H1 (cell line): Measurements from ENCODE around the gene NPTX1. TPM values are rescaled to one million over a fixed set of nuclear protein-coding genes. Genes with fewer than 3 reads are reported as not detected.

Source experiments
- CTCF ChIA-PET: fragments of 300-600 bp; sonication (Branson Sonifier 250); formaldehyde crosslinking; loops from one replicate; lab custom pipeline; 2021; ENCODE audit not compliant: partially characterized antibody; lab: Charles Lee
- POLR2A ChIA-PET: fragments of 300-600 bp; sonication (Branson Sonifier 250); formaldehyde crosslinking; loops from one replicate; lab custom pipeline; 2021; ENCODE audit warnings: inconsistent platforms; ENCODE audit not compliant: partially characterized antibody; lab: Charles Lee
- DNase-seq, 2 experiments: peaks; one replicate each; pipeline versions ENCODE4 v3.0.0 to v3.0.0-alpha.2; 2010 to 2022; ENCODE audit warnings: low spot score in 2 of 2, low read depth in 1 of 2, mixed read lengths in 1 of 2
- FAIRE-seq: peaks from 2 replicates; lab custom pipeline; 2011; peaks lifted over from hg19 to GRCh38; lab: Jason Lieb, UNC
- H2AFZ ChIP-seq: 2 replicates; pipeline ENCODE4 v1.8.1; 2012; ENCODE audit warnings: low read length, inconsistent platforms
- H2AK5ac ChIP-seq: 2 replicates; pipeline ENCODE4 v1.6.1; 2013; ENCODE audit warnings: low read depth, low read length
- H2BK120ac ChIP-seq: replicated peaks from 2 replicates; pipeline ENCODE3; 2013; ENCODE audit warnings: low read depth, low read length, inconsistent platforms
- H2BK12ac ChIP-seq: 2 replicates; pipeline ENCODE4 v1.6.1; 2013; ENCODE audit warnings: low read depth, low read length
- H2BK15ac ChIP-seq: 2 replicates; pipeline ENCODE4 v1.6.1; 2013; ENCODE audit warnings: low read length
- H2BK20ac ChIP-seq: 2 replicates; pipeline ENCODE4 v1.6.1; 2013; ENCODE audit warnings: low read length
- H2BK5ac ChIP-seq: 2 replicates; pipeline ENCODE4 v1.6.1; 2013; ENCODE audit warnings: low read depth, low read length
- H3K14ac ChIP-seq: 2 replicates; pipeline ENCODE4 v1.6.1; 2013; ENCODE audit warnings: inconsistent platforms; ENCODE audit not compliant: insufficient read length
- H3K18ac ChIP-seq: 2 replicates; pipeline ENCODE4 v1.6.1; 2013; ENCODE audit warnings: low read length; ENCODE audit errors: extremely low read depth
- H3K23ac ChIP-seq: 2 replicates; pipeline ENCODE4 v1.6.1; 2013; ENCODE audit warnings: inconsistent platforms; ENCODE audit not compliant: insufficient read length
- H3K23me2 ChIP-seq: 2 replicates; pipeline ENCODE4 v1.6.1; 2013; ENCODE audit warnings: low read depth, low read length
- H3K27ac ChIP-seq: 2 replicates; pipeline ENCODE4 v1.6.1; 2011; ENCODE audit warnings: low read depth, low read length, inconsistent platforms
- H3K27me3 ChIP-seq, 4 experiments: replicated peaks in 1 of 4; 1 replicate in 1 of 4; 2 replicates in 3 of 4; pipeline versions ENCODE4 v1.6.1 to v1.8.1; 2011 to 2013; ENCODE audit warnings: low read length in 3 of 4, mild to moderate bottlenecking in 3 of 4, inconsistent platforms in 2 of 4, mixed read lengths in 2 of 4, moderate library complexity in 1 of 4; ENCODE audit not compliant: control insufficient read depth in 3 of 4, insufficient read depth in 3 of 4; ENCODE audit errors: extremely low read depth in 1 of 4
- H3K36me3 ChIP-seq, 4 experiments: 2 replicates each; pipeline versions ENCODE4 v1.6.1 to v1.8.1; 2011 to 2013; ENCODE audit warnings: mild to moderate bottlenecking in 4 of 4, low read length in 3 of 4, moderate library complexity in 2 of 4, control low read depth in 1 of 4, inconsistent platforms in 1 of 4; ENCODE audit not compliant: insufficient read depth in 4 of 4, control insufficient read depth in 2 of 4
- H3K4ac ChIP-seq: replicated peaks from 2 replicates; pipeline ENCODE3; 2013; ENCODE audit warnings: low read length, low read depth, mixed read lengths, inconsistent platforms; ENCODE audit not compliant: insufficient read length
- H3K4me1 ChIP-seq, 4 experiments: replicated peaks in 1 of 4; 1 replicate in 1 of 4; 2 replicates in 3 of 4; pipeline versions ENCODE4 v1.6.1 to v1.8.1; 2011 to 2013; ENCODE audit warnings: low read length in 3 of 4, inconsistent platforms in 2 of 4, mixed read lengths in 1 of 4; ENCODE audit not compliant: insufficient read depth in 4 of 4, control insufficient read depth in 3 of 4
- H3K4me2 ChIP-seq, 2 experiments: 2 replicates each; pipeline versions ENCODE4 v1.6.1 to v1.8.1; 2011 to 2013; ENCODE audit warnings: low read depth in 2 of 2, low read length in 2 of 2, control low read depth in 1 of 2, inconsistent platforms in 1 of 2, mild to moderate bottlenecking in 1 of 2; ENCODE audit not compliant: insufficient read depth in 1 of 2
- H3K4me3 ChIP-seq, 4 experiments: fragments of 200-600, 300-600 bp in 1 of 4; sonication (generic), shearing (Covaris generic), sonication (Bioruptor Twin) in 1 of 4; 2 replicates each; pipeline versions ENCODE4 v1.5.1 to v1.8.1; 2011 to 2016; ENCODE audit warnings: low read length in 4 of 4, low read depth in 3 of 4, control low read depth in 2 of 4, inconsistent platforms in 2 of 4, mild to moderate bottlenecking in 2 of 4, mixed read lengths in 1 of 4, moderate library complexity in 1 of 4; ENCODE audit not compliant: insufficient read depth in 2 of 4; ENCODE audit errors: extremely low read depth in 1 of 4
- H3K56ac ChIP-seq: replicated peaks from 2 replicates; pipeline ENCODE3; 2013; ENCODE audit warnings: low read depth, mild to moderate bottlenecking, mixed read lengths, low read length, inconsistent platforms; ENCODE audit not compliant: insufficient read length
- H3K79me1 ChIP-seq: 2 replicates; pipeline ENCODE4 v1.6.1; 2013; ENCODE audit warnings: low read depth, low read length, control low read depth
- H3K79me2 ChIP-seq, 2 experiments: 2 replicates each; pipeline versions ENCODE4 v1.6.1 to v1.8.1; 2012 to 2013; ENCODE audit warnings: low read length in 2 of 2, mild to moderate bottlenecking in 2 of 2, inconsistent platforms in 1 of 2; ENCODE audit not compliant: insufficient read depth in 2 of 2, control insufficient read depth in 1 of 2
- H3K9ac ChIP-seq, 4 experiments: replicated peaks in 1 of 4; 1 replicate in 1 of 4; 2 replicates in 3 of 4; pipeline versions ENCODE4 v1.6.1 to v1.8.1; 2011 to 2013; ENCODE audit warnings: low read depth in 3 of 4, low read length in 3 of 4, control low read depth in 2 of 4, mild to moderate bottlenecking in 2 of 4, moderate library complexity in 2 of 4, inconsistent platforms in 1 of 4; ENCODE audit errors: extremely low read depth in 1 of 4
- H3K9me3 ChIP-seq, 2 experiments: 2 replicates each; pipeline versions ENCODE4 v1.6.1 to v1.8.1; 2012 to 2013; ENCODE audit warnings: mild to moderate bottlenecking in 2 of 2, moderate library complexity in 2 of 2, control low read depth in 1 of 2, inconsistent platforms in 1 of 2, low read depth in 1 of 2, low read length in 1 of 2, mixed read lengths in 1 of 2; ENCODE audit not compliant: insufficient read depth in 2 of 2
- H4K20me1 ChIP-seq, 2 experiments: replicated peaks in 1 of 2; 2 replicates each; pipeline versions ENCODE3 to v1.8.1; 2011 to 2013; ENCODE audit warnings: inconsistent platforms in 2 of 2, low read length in 2 of 2, mild to moderate bottlenecking in 1 of 2; ENCODE audit not compliant: insufficient read depth in 2 of 2, control insufficient read depth in 1 of 2
- H4K5ac ChIP-seq: 2 replicates; pipeline ENCODE4 v1.6.1; 2013; ENCODE audit warnings: low read length, low read depth, mixed read lengths, inconsistent platforms; ENCODE audit not compliant: insufficient read length
- H4K8ac ChIP-seq: 2 replicates; pipeline ENCODE4 v1.8.0; 2013; ENCODE audit warnings: mild to moderate bottlenecking, moderate library complexity, low read length, inconsistent platforms; ENCODE audit not compliant: insufficient read depth; ENCODE audit errors: extremely low read depth
- H4K91ac ChIP-seq: replicated peaks from 2 replicates; pipeline ENCODE3; 2013; ENCODE audit warnings: low read length, mixed read lengths, inconsistent platforms; ENCODE audit not compliant: insufficient read length
- CBX5 ChIP-seq: fragments of 300-800, 300-1000 bp; sonication (generic); IDR thresholded peaks from 2 replicates; pipeline ENCODE4 v1.7.1; 2016; ENCODE audit warnings: antibody characterized with exemption, low read length, low read depth
- CTBP2 ChIP-seq: IDR thresholded peaks from 2 replicates; pipeline ENCODE4 v1.7.0; 2011; ENCODE audit warnings: borderline replicate concordance, mild to moderate bottlenecking, moderate library complexity, mixed read lengths, low read length; ENCODE audit not compliant: insufficient read depth, insufficient read length
- FOSL1 ChIP-seq: IDR thresholded peaks from 2 replicates; pipeline ENCODE4 v1.6.1; 2011; ENCODE audit warnings: mild to moderate bottlenecking, low read depth, low read length, moderate library complexity; ENCODE audit not compliant: insufficient read depth
- HDAC2 ChIP-seq, 2 experiments: fragments of 300-600 bp in 1 of 2; sonication (generic) in 1 of 2; IDR thresholded peaks; 2 replicates each; pipeline ENCODE4 v1.6.1; 2011 to 2012; ENCODE audit warnings: low read depth in 2 of 2, low read length in 2 of 2, mild to moderate bottlenecking in 2 of 2, moderate library complexity in 2 of 2, borderline replicate concordance in 1 of 2, inconsistent platforms in 1 of 2
- POLR2A ChIP-seq, 2 experiments: IDR thresholded peaks; 1 replicate in 1 of 2; 2 replicates in 1 of 2; pipeline ENCODE4 v1.6.1; 2011; ENCODE audit warnings: low read depth in 2 of 2, low read length in 2 of 2, mild to moderate bottlenecking in 2 of 2; ENCODE audit errors: control extremely low read depth in 1 of 2
- RFX5 ChIP-seq: IDR thresholded peaks from 2 replicates; pipeline ENCODE4 v1.6.1; 2011; ENCODE audit warnings: low read depth, low read length, improper control_type of control experiment, borderline replicate concordance
- RNF2 ChIP-seq: fragments of 200-900, 300-1000 bp; sonication (generic); IDR thresholded peaks from 2 replicates; pipeline ENCODE4 v1.7.1; 2016; ENCODE audit warnings: borderline replicate concordance, low read depth, mild to moderate bottlenecking, antibody characterized with exemption, low read length; ENCODE audit not compliant: poor library complexity, severe bottlenecking; ENCODE audit errors: missing control alignments
- SIX5 ChIP-seq: IDR thresholded peaks from 2 replicates; pipeline ENCODE4 v1.6.1; 2011; ENCODE audit warnings: mild to moderate bottlenecking, low read depth, low read length
- TBP ChIP-seq: IDR thresholded peaks from 2 replicates; pipeline ENCODE4 v1.6.1; 2011; ENCODE audit warnings: low read depth, low read length, improper control_type of control experiment
- WGBS, 2 experiments: shearing (Covaris generic) in 1 of 2; methylation state at CpG; one replicate each; pipeline versions ENCODE4 v1.1.6 to v1.1.7; 2013 to 2015; ENCODE audit warnings: low lambda C conversion rate in 2 of 2, mixed read lengths in 2 of 2, inconsistent platforms in 1 of 2, low coverage in 1 of 2, missing lambda C conversion rate in 1 of 2; ENCODE audit not compliant: insufficient replicate concordance in 2 of 2, insufficient coverage in 1 of 2, insufficient read length in 1 of 2; ENCODE audit errors: extremely low coverage in 1 of 2, missing lambda C conversion rate in 1 of 2; 5-methylcytosine and 5-hydroxymethylcytosine counted together
- polyA plus RNA-seq, 7 experiments: library from polyadenylated mRNA; depleted of rRNA in 3 of 7; stranded (reverse) in 5 of 7; unstranded in 2 of 7; fragments of >200 nt in 5 of 7; fragments of 200-250 nt in 2 of 7; gene quantifications; 1 replicate in 5 of 7; 2 replicates in 1 of 7; 4 replicates in 1 of 7; pipeline versions ENCODE4 v1.2.1 to v1.2.3, GENCODE V29; 2011 to 2013; ENCODE audit warnings: missing spikeins in 2 of 7, mixed read lengths in 2 of 7
- total RNA-seq: library from RNA; stranded (reverse); fragmentation: NEBNext Ultra II Directional; extraction: Animal tissue kit (Norgen Biotek cat#: 25700); gene quantifications from 2 replicates; pipeline ENCODE4 v1.2.1, GENCODE V29; 2021
- TF ChIP-seq, protein P1 (sequence below), 3 experiments: IDR thresholded peaks; 1 replicate in 2 of 3; 2 replicates in 1 of 3; pipeline versions ENCODE4 v1.5.1 to v1.6.1; 2011; ENCODE audit warnings: low read length in 3 of 3, mild to moderate bottlenecking in 3 of 3, inconsistent platforms in 2 of 3, low read depth in 1 of 3, moderate library complexity in 1 of 3; ENCODE audit not compliant: insufficient read depth in 1 of 3; ENCODE audit errors: control extremely low read depth in 1 of 3

NPTX1 gene
- total and polyA plus RNA-seq, 2 of the 8 experiments (the other 6 are each of a cell fraction or from before 2014, with no cell fraction given), result 12.0 to 17.9 TPM

DNA sequence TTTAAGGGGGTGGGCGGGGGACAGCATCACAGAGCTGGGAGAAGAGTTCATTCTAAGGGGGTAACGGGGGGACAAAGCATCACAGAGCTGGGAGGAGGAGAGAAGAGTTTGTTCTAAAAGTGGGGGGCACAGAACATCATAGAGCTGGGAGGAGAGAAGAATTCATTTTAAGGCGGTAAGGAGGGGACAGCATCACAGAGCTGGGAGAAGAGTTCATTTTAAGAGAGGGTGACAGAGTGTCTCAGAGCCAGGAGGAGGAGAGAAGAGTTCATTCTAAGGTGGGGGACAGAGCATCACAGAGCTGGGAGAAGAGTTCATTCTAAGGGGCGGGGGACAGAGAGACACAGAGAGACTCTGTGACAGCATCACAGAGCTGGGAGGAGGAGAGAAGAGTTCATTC, 33.6 kb downstream of the NPTX1 start:
- Histone ChIP-seq H4K91ac (no peak overlapping the region), H3K56ac (no peak overlapping the region), H2BK15ac (no peak overlapping the region), H3K9me3 (no peaks in the 10 kb centered on the region), H3K23me2 (no peaks in the 10 kb centered on the region), H2AFZ (no peak overlapping the region), H3K79me1 (no peaks in the 10 kb centered on the region), H3K27ac (no peak overlapping the region), H4K5ac (no peak overlapping the region), H3K18ac (no peak overlapping the region), H2BK20ac (no peak overlapping the region), H2BK120ac (no peak overlapping the region), H3K23ac (no peak overlapping the region), H2BK12ac (no peak overlapping the region), H3K9ac (no peak overlapping the region), H3K36me3 (no peaks in the 10 kb centered on the region), H3K27me3 (peaks cover 0 to 7% (median 0%) of the 10 kb centered on the region in 4 experiments; a peak in 3 of 7 replicates), H3K4me2 (no peak overlapping the region)
- CTCF ChIA-PET, result interaction anchor here (0.9 to 3.9 kb wide), 2 partner anchors 15 to 49 kb away, joined by 3 to 21 read pairs; no protein-coding TSS in a partner anchor
- 90% methylated on average over 2 of the region's 4 CpGs; no CpG with 5 or more reads in 1 of the 2 experiments for WGBS, 2 experiments
- no peak for DNase-seq
- no peak for TF ChIP-seq CTBP2
- no peak for TF ChIP-seq SIX5
- no peak for TF ChIP-seq POLR2A (IDR thresholded peaks at IDR 0.05; ENCODE audit: control extremely low read depth in 1 of 2, low read depth in 2 of 2, low read length in 2 of 2)
- TF ChIP-seq TBP, result no peak
- TF ChIP-seq, protein P1, sequence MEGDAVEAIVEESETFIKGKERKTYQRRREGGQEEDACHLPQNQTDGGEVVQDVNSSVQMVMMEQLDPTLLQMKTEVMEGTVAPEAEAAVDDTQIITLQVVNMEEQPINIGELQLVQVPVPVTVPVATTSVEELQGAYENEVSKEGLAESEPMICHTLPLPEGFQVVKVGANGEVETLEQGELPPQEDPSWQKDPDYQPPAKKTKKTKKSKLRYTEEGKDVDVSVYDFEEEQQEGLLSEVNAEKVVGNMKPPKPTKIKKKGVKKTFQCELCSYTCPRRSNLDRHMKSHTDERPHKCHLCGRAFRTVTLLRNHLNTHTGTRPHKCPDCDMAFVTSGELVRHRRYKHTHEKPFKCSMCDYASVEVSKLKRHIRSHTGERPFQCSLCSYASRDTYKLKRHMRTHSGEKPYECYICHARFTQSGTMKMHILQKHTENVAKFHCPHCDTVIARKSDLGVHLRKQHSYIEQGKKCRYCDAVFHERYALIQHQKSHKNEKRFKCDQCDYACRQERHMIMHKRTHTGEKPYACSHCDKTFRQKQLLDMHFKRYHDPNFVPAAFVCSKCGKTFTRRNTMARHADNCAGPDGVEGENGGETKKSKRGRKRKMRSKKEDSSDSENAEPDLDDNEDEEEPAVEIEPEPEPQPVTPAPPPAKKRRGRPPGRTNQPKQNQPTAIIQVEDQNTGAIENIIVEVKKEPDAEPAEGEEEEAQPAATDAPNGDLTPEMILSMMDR (IDR thresholded peaks at IDR 0.05; ENCODE audit: control extremely low read depth in 1 of 3, insufficient read depth in 1 of 3, low read depth in 1 of 3, low read length in 3 of 3), result no peak
- no peak for TF ChIP-seq HDAC2 (IDR thresholded peaks at IDR 0.05; ENCODE audit: borderline replicate concordance in 1 of 2, low read depth in 2 of 2, low read length in 2 of 2)
- TF ChIP-seq RFX5, result no peak
- TF ChIP-seq RNF2, result no peak
- no peak for TF ChIP-seq CBX5
- no peak for TF ChIP-seq FOSL1
- TF ChIP-seq, all 59 proteins: peak for 0
- FAIRE-seq, result no peak
- Histone ChIP-seq H3K79me2 (no peaks in the 10 kb centered on the region), H3K14ac (no peak overlapping the region), H2AK5ac (no peak overlapping the region), H4K8ac (no peak overlapping the region), H4K20me1 (no peaks in the 10 kb centered on the region), H3K4ac (no peak overlapping the region), H2BK5ac (no peak overlapping the region), H3K4me1 (peaks cover 3 to 11% (median 8%) of the 10 kb centered on the region in 4 experiments; a peak in 6 of 7 replicates), H3K4me3 (no peak overlapping the region)
- POLR2A ChIA-PET, result interaction anchor here (0.9 to 5.8 kb wide), 2 partner anchors 11 to 36 kb away, joined by 3 to 35 read pairs; no protein-coding TSS in a partner anchor
